HG03139 (cell line): ENCODE results near the gene RFESD.

ENCODE experiments used
- ATAC-seq: cut with Tn5 transposase; IDR thresholded peaks from one replicate; pipeline ENCODE4 v1.9.1; 2021; ENCODE audit not compliant: unreplicated experiment

Gene RFESD

GRCh38 chr5:95660060-95660459, 13.5 kb downstream of the RFESD start:
- ATAC-seq: no peak

DNA sequence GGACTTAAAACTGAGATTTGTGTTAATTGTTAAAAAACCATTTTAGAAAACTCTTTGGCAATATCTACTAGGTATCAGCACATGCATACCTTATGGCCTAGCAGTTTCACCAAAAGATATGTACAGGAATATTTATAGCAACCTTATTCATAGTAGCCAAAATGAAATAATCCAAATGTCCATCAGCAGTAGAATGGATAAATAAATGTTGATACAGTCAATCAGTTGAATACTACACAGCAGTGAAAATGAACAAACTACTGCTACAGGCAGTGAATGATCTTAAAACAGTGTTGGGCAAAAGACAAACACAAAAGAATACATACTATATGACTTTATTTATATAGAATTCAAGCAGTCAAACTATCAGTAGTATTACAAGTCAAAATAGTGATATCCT, 16.4 kb downstream of the RFESD start:
- ATAC-seq: no peak

DNA sequence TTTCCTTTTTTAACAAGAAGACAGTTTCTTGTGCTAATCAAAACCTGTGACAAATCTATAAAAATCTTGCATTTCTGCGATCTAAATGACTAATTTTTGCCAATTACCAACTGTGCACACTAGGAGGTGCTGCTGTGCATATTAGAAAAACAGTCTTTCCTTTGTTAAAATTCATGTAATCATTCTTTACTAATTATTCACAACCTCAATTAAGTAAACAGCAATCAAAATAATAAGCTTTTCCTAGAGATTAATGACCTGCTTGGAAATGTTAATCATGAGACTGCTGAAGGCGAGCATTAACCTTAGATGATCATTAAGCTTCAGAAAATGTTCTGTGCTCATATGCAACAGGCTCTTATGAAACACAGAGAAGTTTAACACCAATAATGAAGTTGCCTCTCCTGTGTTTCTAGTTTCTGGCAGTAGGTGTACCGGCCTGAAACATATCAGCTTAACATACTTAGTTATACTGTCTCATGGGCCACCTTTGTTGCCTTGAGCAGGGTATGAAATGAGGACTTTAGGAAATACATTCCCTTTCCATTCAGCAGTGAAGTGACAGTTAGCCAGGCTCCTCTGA, 17.7 kb downstream of the RFESD start:
- no peak for ATAC-seq

GRCh38 chr5:95667061-95667618, 20.6 kb downstream of the RFESD start:
- no peak for ATAC-seq

- no peak for ATAC-seq
These were observed 21.1 kb downstream of the RFESD start for GRCh38 chr5:95667678-95668077.

GRCh38 chr5:95668216-95668615, 21.6 kb downstream of the RFESD start:
- no peak for ATAC-seq

DNA sequence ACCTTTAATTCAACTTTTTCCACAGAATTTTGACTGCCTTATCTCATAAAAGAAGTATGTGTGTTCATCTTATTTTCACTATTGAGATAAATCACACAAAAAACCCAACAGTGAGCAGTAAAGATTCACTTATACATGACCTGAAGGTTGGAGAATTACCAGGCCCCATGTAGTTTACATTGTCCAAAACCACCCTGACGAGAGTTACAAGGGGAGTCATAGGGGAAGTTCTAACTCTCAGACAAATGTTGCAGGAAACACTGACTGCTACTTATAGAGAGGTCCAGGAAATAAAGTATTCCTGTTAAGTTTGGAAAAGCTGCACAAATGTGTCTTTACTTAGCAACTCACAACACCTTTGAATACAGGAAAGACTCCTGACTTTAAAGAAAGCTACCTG, 22.2 kb downstream of the RFESD start:
- no peak for ATAC-seq

GRCh38 chr5:95669540-95669939, 23.0 kb downstream of the RFESD start:
- no peak for ATAC-seq

- no peak for ATAC-seq
These were observed 23.4 kb downstream of the RFESD start for GRCh38 chr5:95669985-95670384.

- no peak for ATAC-seq
These were observed 24.0 kb downstream of the RFESD start for GRCh38 chr5:95670568-95670967.

- no peak for ATAC-seq
These were observed 25.2 kb downstream of the RFESD start for GRCh38 chr5:95671826-95672225.

GRCh38 chr5:95672641-95673040, 26.1 kb downstream of the RFESD start:
- no peak for ATAC-seq

DNA sequence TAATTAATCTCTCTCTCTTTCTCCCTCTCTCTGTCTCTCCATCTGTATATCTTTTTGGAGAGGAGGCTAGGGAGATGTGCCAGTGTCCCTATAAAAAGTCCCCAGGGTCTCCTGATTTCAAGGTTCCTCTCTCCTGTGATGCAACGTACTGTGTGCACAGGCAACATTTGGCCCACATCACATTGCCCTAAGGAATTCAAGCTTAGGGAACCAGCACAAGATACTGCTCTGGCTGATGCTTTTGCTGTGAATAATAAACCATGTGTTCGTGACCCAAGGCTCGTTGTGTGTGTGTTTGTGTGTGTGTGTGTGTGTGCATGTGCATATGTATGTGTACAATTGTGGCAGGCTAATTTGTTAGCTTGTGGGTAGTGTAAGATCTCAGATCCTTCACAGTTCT, 26.5 kb downstream of the RFESD start:
- no peak for ATAC-seq

- ATAC-seq: no peak
These were observed 36.3 kb downstream of the RFESD start, which contains the start of gene SPATA9 for GRCh38 chr5:95682891-95683290. Gene SPATA9 (minus strand): TSS chr5:95682991. CDS start chr5:95682854, 137 bp downstream.

- ATAC-seq: no peak
These were observed 37.8 kb downstream of the RFESD start for GRCh38 chr5:95684361-95684760.

- no peak for ATAC-seq
These were observed 40.1 kb downstream of the RFESD start for GRCh38 chr5:95686651-95687050.

GRCh38 chr5:95689680-95690079, 43.1 kb downstream of the RFESD start:
- ATAC-seq: no peak

GRCh38 chr5:95690333-95690732, 43.8 kb downstream of the RFESD start:
- ATAC-seq: no peak

GRCh38 chr5:95697781-95698681, 51.5 kb downstream of the RFESD start:
- no peak for ATAC-seq

DNA sequence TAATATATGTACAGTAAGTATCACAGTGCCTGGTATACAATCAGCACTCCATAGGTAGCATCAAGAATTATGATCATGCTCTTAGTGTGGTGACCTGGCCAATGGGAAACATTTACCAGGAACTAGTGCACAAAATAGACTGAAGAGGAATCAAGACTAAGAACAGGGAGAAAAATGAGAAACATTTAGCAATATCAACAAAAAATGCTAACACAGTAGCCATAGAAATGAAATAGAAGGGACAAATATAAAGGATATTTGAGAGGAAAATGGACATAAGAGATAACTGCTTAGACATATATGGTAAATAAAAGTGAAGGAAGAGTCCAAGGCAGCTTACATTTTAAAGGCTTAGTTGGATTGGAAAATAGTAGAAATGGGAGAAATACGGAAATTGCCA, 52.8 kb downstream of the RFESD start:
- no peak for ATAC-seq

DNA sequence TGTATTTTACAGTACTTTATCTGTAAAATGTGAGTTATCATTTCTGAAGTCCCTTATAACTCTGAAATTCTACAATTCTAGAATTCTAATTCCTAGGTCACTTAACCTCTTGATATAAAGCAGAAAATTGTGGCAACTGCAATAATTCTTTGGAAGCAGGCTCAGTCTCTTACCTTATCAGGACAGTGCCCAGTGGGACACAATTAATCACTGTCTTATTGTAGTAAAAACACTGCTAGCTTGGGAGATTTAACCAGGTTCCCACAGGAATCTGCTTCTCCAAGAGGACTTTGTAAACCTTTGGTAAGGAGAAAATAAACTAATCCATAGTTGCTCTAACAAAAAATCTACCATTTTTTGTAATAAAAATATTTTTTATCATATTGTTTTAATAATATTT, 54.5 kb downstream of the RFESD start:
- ATAC-seq: no peak

GRCh38 chr5:95704150-95704549, 57.6 kb downstream of the RFESD start:
- ATAC-seq: no peak
